Neural crest cell (in vitro differentiated cells): ENCODE results near the gene FNDC3A. TPM values are rescaled to one million over a fixed set of nuclear protein-coding genes. Genes with fewer than 3 reads are reported as not detected.

ENCODE experiments used
- DNase-seq: peaks from one replicate; pipeline ENCODE4 v3.0.0; 2021; ENCODE audit warnings: low read depth, mixed read lengths, low spot score
- H3K27ac Mint-ChIP-seq: one replicate; pipeline ENCODE4 v1.8.0; 2021; ENCODE audit warnings: mild to moderate bottlenecking, mixed read lengths; ENCODE audit not compliant: unreplicated experiment
- H3K27me3 Mint-ChIP-seq: 2 replicates; pipeline ENCODE4 v1.8.0; 2021; ENCODE audit warnings: low read depth, mild to moderate bottlenecking, mixed read lengths
- H3K36me3 Mint-ChIP-seq: 2 replicates; pipeline ENCODE4 v1.8.0; 2021; ENCODE audit warnings: low read depth, mild to moderate bottlenecking, mixed read lengths
- H3K4me1 Mint-ChIP-seq: 2 replicates; pipeline ENCODE4 v1.8.0; 2021; ENCODE audit warnings: mixed read lengths
- H3K4me3 Mint-ChIP-seq: one replicate; pipeline ENCODE4 v1.8.0; 2021; ENCODE audit warnings: mild to moderate bottlenecking, mixed read lengths
- H3K9me3 Mint-ChIP-seq: 2 replicates; pipeline ENCODE4 v1.8.0; 2021; ENCODE audit warnings: mixed read lengths
- CTCF ChIP-seq: fragments of 200-600 bp; sonication (generic); conservative IDR thresholded peaks from 2 replicates; pipeline ENCODE4 v1.5.0; 2021; ENCODE audit warnings: antibody characterized with exemption, mild to moderate bottlenecking
- total RNA-seq: library from RNA; stranded (reverse); gene quantifications from 2 replicates; pipeline ENCODE4 v1.2.1, GENCODE V29; 2021

The FNDC3A gene
- total RNA-seq, 1 donor from 2014 or later: 57.1 TPM

DNA sequence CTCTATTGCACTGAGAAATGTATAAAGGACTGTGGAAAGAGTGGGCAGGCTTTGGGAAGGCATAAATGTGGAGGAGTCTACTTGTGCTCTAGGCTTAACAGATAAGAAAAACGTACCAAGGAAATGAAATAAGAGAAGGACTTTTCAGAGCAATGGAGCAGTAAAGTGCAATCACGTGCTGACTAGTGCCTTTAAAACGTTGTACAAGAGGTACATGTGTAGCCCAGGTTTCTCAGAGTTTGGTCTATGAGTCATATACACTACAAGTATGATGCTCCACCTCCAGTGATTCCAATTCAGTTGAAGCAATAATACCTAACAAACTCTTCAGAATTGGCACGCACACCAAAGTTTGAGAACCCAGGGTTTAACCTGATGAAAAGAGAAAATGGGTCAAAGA, 13.4 kb upstream of the FNDC3A start:
- H3K36me3 Mint-ChIP-seq: no peaks in the 10 kb centered on the region
- no peak for TF ChIP-seq CTCF
- no peaks in the 10 kb centered on the region for H3K27me3 Mint-ChIP-seq
- H3K4me1 Mint-ChIP-seq: no peaks in the 10 kb centered on the region
- no peaks in the 10 kb centered on the region for H3K9me3 Mint-ChIP-seq
- no peak overlapping the region for H3K4me3 Mint-ChIP-seq
- H3K27ac Mint-ChIP-seq: no peak overlapping the region
- no peak for DNase-seq

- no peak overlapping the region for H3K4me3 Mint-ChIP-seq
- H3K27ac Mint-ChIP-seq: no peak overlapping the region
- no peaks in the 10 kb centered on the region for H3K36me3 Mint-ChIP-seq
- TF ChIP-seq CTCF: no peak
- no peak for DNase-seq
- H3K9me3 Mint-ChIP-seq: no peaks in the 10 kb centered on the region
- H3K27me3 Mint-ChIP-seq: no peaks in the 10 kb centered on the region
- H3K4me1 Mint-ChIP-seq: no peaks in the 10 kb centered on the region
Observed at GRCh38 chr13:48965736-48966135, 10.0 kb upstream of the FNDC3A start.

DNA sequence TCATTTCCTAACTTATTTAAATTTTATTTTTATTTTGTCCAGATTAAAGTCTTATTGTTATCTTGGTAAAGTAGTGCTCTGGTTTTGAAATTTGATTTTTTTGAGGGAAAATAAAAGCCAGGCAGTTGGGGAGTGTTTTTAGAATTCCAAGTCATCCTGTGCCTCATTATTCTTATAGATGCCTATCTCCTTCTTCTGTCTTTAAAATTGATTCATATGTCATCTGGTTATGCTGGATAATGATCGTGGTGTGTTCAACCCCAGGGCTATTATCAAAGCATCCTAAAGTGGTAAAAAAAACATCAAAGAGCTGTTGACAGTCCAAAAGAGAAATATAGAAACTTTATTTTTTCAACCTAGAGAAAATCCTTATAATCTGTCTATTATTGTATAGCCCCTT, 6.0 kb upstream of the FNDC3A start:
- Mint-ChIP-seq H3K27ac (no peak overlapping the region), H3K36me3 (peaks cover 16% of the 10 kb centered on the region), H3K27me3 (no peaks in the 10 kb centered on the region), H3K4me1 (peaks cover 6% of the 10 kb centered on the region), H3K9me3 (peaks cover 12% of the 10 kb centered on the region), H3K4me3 (no peak overlapping the region)
- no peak for DNase-seq
- TF ChIP-seq CTCF: no peak

DNA sequence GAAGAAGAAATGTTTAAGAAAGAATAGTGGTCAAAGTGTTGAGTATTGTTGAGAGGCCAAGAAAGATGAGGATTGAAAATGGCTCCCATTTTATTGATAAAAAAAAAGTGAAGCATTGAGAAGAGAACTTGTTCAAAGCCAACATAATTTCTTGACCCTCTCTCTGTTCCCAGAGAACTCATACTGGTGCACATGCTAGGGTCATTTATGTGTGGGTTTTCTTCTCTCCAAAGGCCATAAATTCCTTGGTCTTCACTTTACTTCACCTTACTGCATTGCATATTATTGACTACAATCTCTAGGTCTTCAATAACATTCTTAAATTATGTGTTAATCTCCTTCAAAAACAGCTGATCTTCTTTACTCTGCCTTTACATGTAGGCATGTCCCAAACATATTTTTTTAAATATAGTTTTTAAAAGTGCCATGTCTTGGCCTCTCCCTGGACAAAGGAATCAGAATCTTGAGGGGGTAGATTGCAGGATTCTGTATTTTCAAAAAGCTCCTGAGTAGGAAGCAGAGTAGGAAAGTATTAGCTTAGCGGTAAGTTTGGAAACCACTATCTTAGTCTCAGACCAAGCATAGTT, 1.8 kb upstream of the FNDC3A start:
- peak overlapping the region; percentile 96 for H3K4me3 Mint-ChIP-seq
- peaks cover 12% of the 10 kb centered on the region for H3K9me3 Mint-ChIP-seq
- peaks cover 8% of the 10 kb centered on the region for H3K27me3 Mint-ChIP-seq
- DNase-seq: no peak
- peaks cover 27% of the 10 kb centered on the region for H3K4me1 Mint-ChIP-seq
- no peak overlapping the region for H3K27ac Mint-ChIP-seq
- TF ChIP-seq CTCF: no peak
- peaks cover 18% of the 10 kb centered on the region for H3K36me3 Mint-ChIP-seq

- Mint-ChIP-seq H3K9me3 (peaks cover 12% of the 10 kb centered on the region), H3K36me3 (peaks cover 18% of the 10 kb centered on the region), H3K4me3 (peak overlapping the region; percentile 96), H3K27me3 (peaks cover 8% of the 10 kb centered on the region), H3K27ac (peak overlapping the region; percentile 97), H3K4me1 (peaks cover 32% of the 10 kb centered on the region)
- peak; percentile 14 for DNase-seq
- TF ChIP-seq CTCF: peak; percentile 30
Observed at GRCh38 chr13:48975101-48975855, 434 bp upstream of the FNDC3A start.
